Ovary (tissue), 3 donors: ENCODE results near the gene FBXO4.

ENCODE experiments used
- CTCF ChIP-seq, 3 donors: fragments of 450-650 bp in 2 of 3; fragments of 200-600 bp in 1 of 3; IDR thresholded peaks; one replicate each; pipeline versions ENCODE4 v1.5.1 to v1.8.0; 2016 to 2022; ENCODE audit warnings: antibody characterized with exemption in 3 of 3, mild to moderate bottlenecking in 1 of 3
- EP300 ChIP-seq: sonication (generic); formaldehyde crosslinking; IDR thresholded peaks from one replicate; pipeline ENCODE4 v1.6.1; 2017; ENCODE audit warnings: antibody characterized with exemption
- POLR2A ChIP-seq: fragments of 450-650 bp; IDR thresholded peaks from one replicate; pipeline ENCODE4 v1.6.1; 2017; ENCODE audit warnings: antibody characterized with exemption, mild to moderate bottlenecking, moderate library complexity
- donor health status: DM: no; HTN: no; CAD: no.

DNA sequence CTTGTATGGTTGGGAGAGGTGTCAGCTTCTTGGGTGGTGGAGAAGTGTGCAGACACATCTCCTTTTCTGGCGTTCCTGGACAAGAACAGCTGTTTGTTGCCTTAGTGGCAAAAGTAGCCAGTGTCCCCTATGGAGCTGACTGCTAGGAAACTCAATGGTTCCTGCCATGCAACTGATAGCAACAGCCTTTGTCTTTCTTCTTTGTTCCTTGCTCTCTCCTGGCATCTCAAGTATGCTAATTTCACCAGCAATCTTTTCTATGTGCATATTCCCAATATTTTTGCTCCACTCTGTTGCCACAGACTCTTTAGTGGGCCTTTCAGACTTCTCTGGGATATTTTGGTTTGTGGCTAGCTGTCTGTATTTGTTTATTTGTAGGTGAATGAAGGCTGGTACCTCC, 36.7 kb downstream of the FBXO4 start:
- TF ChIP-seq CTCF (IDR thresholded peaks at IDR 0.05), result no peak
- no peak for TF ChIP-seq POLR2A
- no peak for TF ChIP-seq EP300
